Tibial nerve (tissue), 4 donors: Measurements from ENCODE around the gene QRFP. TPM values are rescaled to one million over a fixed set of nuclear protein-coding genes. Genes with fewer than 3 reads are reported as not detected.

Experiments
- DNase-seq, 2 donors: peaks; one replicate each; pipeline ENCODE4 v3.0.0-alpha.2; 2019; ENCODE audit warnings: low spot score in 2 of 2
- H3K27ac ChIP-seq, 4 donors: fragments of 200-600 bp; sonication (generic) in 3 of 4; one replicate each; pipeline ENCODE4 v1.5.1; 2017 to 2019; ENCODE audit warnings: mild to moderate bottlenecking in 1 of 4
- H3K27me3 ChIP-seq, 2 donors: fragments of 200-600 bp; sonication (generic) in 1 of 2; one replicate each; pipeline versions ENCODE4 v1.5.1 to v1.6.0; 2017 to 2019
- H3K36me3 ChIP-seq, 3 donors: fragments of 200-600 bp; sonication (generic); one replicate each; pipeline ENCODE4 v1.5.1; 2018 to 2019
- H3K4me1 ChIP-seq, 4 donors: fragments of 200-600 bp; sonication (generic) in 3 of 4; one replicate each; pipeline ENCODE4 v1.5.1; 2017 to 2019
- H3K4me3 ChIP-seq, 4 donors: fragments of 200-600 bp; sonication (generic) in 3 of 4; one replicate each; pipeline ENCODE4 v1.5.1; 2017 to 2019; ENCODE audit warnings: mild to moderate bottlenecking in 1 of 4, moderate library complexity in 1 of 4
- H3K9me3 ChIP-seq, 4 donors: fragments of 200-600 bp; sonication (generic) in 3 of 4; one replicate each; pipeline ENCODE4 v1.5.1; 2017 to 2019
- CTCF ChIP-seq, 5 experiments: fragments of 200-600 bp in 3 of 5; fragments of 450-650 bp in 2 of 5; sonication (generic) in 3 of 5; IDR thresholded peaks; one replicate each; pipeline ENCODE4 v1.5.1; 2016 to 2019; ENCODE audit warnings: antibody characterized with exemption in 5 of 5, mild to moderate bottlenecking in 3 of 5, moderate library complexity in 2 of 5
- EP300 ChIP-seq, 2 donors: sonication (generic); formaldehyde crosslinking; IDR thresholded peaks; one replicate each; pipeline ENCODE4 v1.6.1; 2017; ENCODE audit warnings: antibody characterized with exemption in 2 of 2, mild to moderate bottlenecking in 1 of 2
- POLR2A ChIP-seq, 2 donors: fragments of 450-650 bp; IDR thresholded peaks; one replicate each; pipeline ENCODE4 v1.6.1; 2017; ENCODE audit warnings: antibody characterized with exemption in 2 of 2, mild to moderate bottlenecking in 2 of 2, moderate library complexity in 2 of 2
- WGBS, 2 donors: methylation state at CpG; one replicate each; pipeline ENCODE4 v1.1.5; 2018; 5-methylcytosine and 5-hydroxymethylcytosine counted together
- total RNA-seq, 4 donors: library from RNA; depleted of rRNA; stranded (reverse); fragments of >200 nt; gene quantifications; one replicate each; pipeline ENCODE4 v1.1.0, GENCODE V29; 2016

Gene QRFP
- total RNA-seq, 4 donors from 2014 or later: not detected

GRCh38 chr9:130933114-130934046 lies 36.8 kb upstream of the QRFP start:
- peaks cover 0 to 7% (median 2%) of the 10 kb centered on the region in 4 donors for H3K4me1 ChIP-seq
- DNase-seq: no peak
- no peak overlapping the region for H3K27ac ChIP-seq
- TF ChIP-seq EP300 (IDR thresholded peaks at IDR 0.05) (no peak), CTCF (IDR thresholded peaks at IDR 0.05) (no peak), POLR2A (IDR thresholded peaks at IDR 0.05) (no peak)
- H3K27me3 ChIP-seq: peaks cover 2 to 91% of the 10 kb centered on the region in 2 donors
- WGBS, 2 donors: 18 to 24% methylated on average over 15 to 21 of the region's 26 CpGs
- no peak overlapping the region for H3K4me3 ChIP-seq
- H3K9me3 ChIP-seq: no peaks in the 10 kb centered on the region
- H3K36me3 ChIP-seq: no peaks in the 10 kb centered on the region

GRCh38 chr9:130932255-130933079 lies 35.9 kb upstream of the QRFP start:
- no peak overlapping the region for H3K27ac ChIP-seq
- no peaks in the 10 kb centered on the region for H3K9me3 ChIP-seq
- no peaks in the 10 kb centered on the region for H3K4me1 ChIP-seq
- peaks cover 0 to 82% of the 10 kb centered on the region in 2 donors for H3K27me3 ChIP-seq
- no peak for DNase-seq
- H3K36me3 ChIP-seq: no peaks in the 10 kb centered on the region
- 42 to 47% methylated on average over 20 to 21 of the region's 21 CpGs for WGBS, 2 donors
- no peak overlapping the region for H3K4me3 ChIP-seq
- TF ChIP-seq POLR2A (IDR thresholded peaks at IDR 0.05) (no peak), EP300 (IDR thresholded peaks at IDR 0.05) (no peak), CTCF (IDR thresholded peaks at IDR 0.05) (no peak)

GRCh38 chr9:130931508-130932254 lies 35.1 kb upstream of the QRFP start:
- Histone ChIP-seq H3K27me3 (peaks cover 0 to 74% of the 10 kb centered on the region in 2 donors), H3K27ac (no peak overlapping the region)
- 60 to 69% methylated on average over 20 of the region's 20 CpGs for WGBS, 2 donors

GRCh38 chr9:130930804-130931349 lies 34.3 kb upstream of the QRFP start:
- WGBS, 2 donors: 81 to 89% methylated on average over 14 to 15 of the region's 15 CpGs
- Histone ChIP-seq H3K36me3 (no peaks in the 10 kb centered on the region), H3K4me1 (no peaks in the 10 kb centered on the region), H3K9me3 (no peaks in the 10 kb centered on the region), H3K27me3 (peaks cover 0 to 66% of the 10 kb centered on the region in 2 donors), H3K4me3 (no peak overlapping the region), H3K27ac (no peak overlapping the region)
- DNase-seq: no peak
- TF ChIP-seq POLR2A (IDR thresholded peaks at IDR 0.05): no peak
- no peak for TF ChIP-seq EP300 (IDR thresholded peaks at IDR 0.05)
- TF ChIP-seq CTCF (IDR thresholded peaks at IDR 0.05): no peak

More at GRCh38 chr9:130931508-130932254, 35.1 kb upstream of the QRFP start:
- no peaks in the 10 kb centered on the region for H3K4me1 ChIP-seq
- H3K9me3 ChIP-seq: no peaks in the 10 kb centered on the region
- no peak overlapping the region for H3K4me3 ChIP-seq
- TF ChIP-seq CTCF (IDR thresholded peaks at IDR 0.05): no peak
- TF ChIP-seq EP300 (IDR thresholded peaks at IDR 0.05): no peak
- TF ChIP-seq POLR2A (IDR thresholded peaks at IDR 0.05): no peak
- H3K36me3 ChIP-seq: no peaks in the 10 kb centered on the region
- DNase-seq: no peak
